Prostate gland (tissue), 2 donors: ENCODE data around the gene BTAF1. TPM values are rescaled to one million over a fixed set of nuclear protein-coding genes. Genes with fewer than 3 reads are reported as not detected.
"Not testable (repeated sequence)": the region's sequence is repeated elsewhere in the genome, so short reads cannot be mapped to it uniquely, and the experiment has no call there.

ENCODE experiments used
- DNase-seq: peaks from one replicate; pipeline ENCODE4 v3.0.0-alpha.2; 2019; ENCODE audit warnings: low spot score
- H3K27ac ChIP-seq, 2 donors: fragments of 200-600 bp; sonication (generic); 2 replicates each; pipeline ENCODE4 v1.5.1; 2017 to 2019
- H3K27me3 ChIP-seq: fragments of 200-600 bp; sonication (generic); replicated peaks from 2 replicates; pipeline ENCODE4 v1.5.1; 2019; ENCODE audit not compliant: insufficient read depth
- H3K36me3 ChIP-seq, 2 donors: fragments of 200-600 bp; sonication (generic); 1 replicate in 1 of 2; 2 replicates in 1 of 2; pipeline versions ENCODE4 v1.5.1 to v1.8.1; 2017 to 2019
- H3K4me1 ChIP-seq: fragments of 200-600 bp; sonication (generic); replicated peaks from 2 replicates; pipeline ENCODE4 v1.5.1; 2019
- H3K4me3 ChIP-seq, 2 donors: fragments of 200-600 bp; sonication (generic); 2 replicates each; pipeline ENCODE4 v1.5.1; 2017 to 2019
- H3K9me3 ChIP-seq: fragments of 200-600 bp; sonication (generic); 2 replicates; pipeline ENCODE4 v1.5.1; 2017
- POLR2A ChIP-seq: fragments of 450-650 bp; IDR thresholded peaks from one replicate; pipeline ENCODE4 v1.6.1; 2016; ENCODE audit warnings: antibody characterized with exemption, mild to moderate bottlenecking
- POLR2AphosphoS5 ChIP-seq: sonication (generic); formaldehyde crosslinking; IDR thresholded peaks from one replicate; pipeline ENCODE4 v1.6.1; 2017; ENCODE audit warnings: antibody characterized with exemption
- WGBS: methylation state at CpG from one replicate; pipeline ENCODE4 v1.1.5; 2018; 5-methylcytosine and 5-hydroxymethylcytosine counted together
- intact Hi-C: fragments of 100-400 bp; cut with DNase I; formaldehyde crosslinking; loops from one replicate; pipeline ENCODE4 v1.14.2; 2022
- total RNA-seq, 2 donors: library from RNA; depleted of rRNA; stranded (reverse); fragments of >200 nt; gene quantifications; one replicate each; pipeline ENCODE4 v1.1.0, GENCODE V29; 2016
- TF ChIP-seq, protein P1 (sequence below), 4 experiments: fragments of 200-600 bp in 2 of 4; fragments of 450-650 bp in 2 of 4; sonication (generic) in 2 of 4; IDR thresholded peaks; 1 replicate in 3 of 4; 2 replicates in 1 of 4; pipeline ENCODE4 v1.5.1; 2016 to 2019; ENCODE audit warnings: antibody characterized with exemption in 4 of 4, mild to moderate bottlenecking in 2 of 4, moderate library complexity in 2 of 4

Gene BTAF1
- total RNA-seq, 2 donors from 2014 or later = 31.2 to 43.2 TPM

DNA sequence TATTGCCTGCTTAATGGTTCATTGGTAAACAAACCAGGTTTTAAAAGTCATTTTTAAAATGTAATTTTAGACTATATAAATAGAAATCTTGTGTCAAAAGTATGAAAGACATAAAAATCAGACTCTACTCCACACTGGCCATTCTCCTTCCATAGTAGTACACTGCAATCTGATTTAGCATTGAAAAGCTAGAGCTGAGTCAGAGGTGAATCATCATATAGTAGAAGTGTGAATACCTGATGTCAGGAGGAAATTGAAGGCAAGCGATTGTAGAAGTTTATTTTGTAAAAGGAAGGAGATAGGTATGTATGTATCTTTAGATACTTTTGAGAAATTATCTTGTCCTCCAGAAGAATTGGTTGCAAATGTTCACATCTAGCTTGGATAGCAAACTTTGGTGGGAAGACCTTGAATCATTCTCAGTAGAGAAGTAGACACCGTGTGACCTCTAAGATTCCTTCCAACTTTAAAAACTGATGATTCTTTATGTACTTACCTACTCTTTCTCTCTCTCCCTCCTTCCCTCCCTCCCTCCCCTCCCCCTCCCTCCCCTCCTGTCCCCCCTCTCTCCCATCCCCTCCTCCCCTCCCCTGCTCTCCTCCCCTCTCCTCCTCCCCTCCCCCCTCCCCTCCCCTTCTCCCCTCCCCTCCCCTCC, 88.1 kb downstream of the BTAF1 start:
- 90% methylated on average over 2 of the region's 2 CpGs for WGBS
- Histone ChIP-seq H3K9me3 (no peaks in the 10 kb centered on the region), H3K4me3 (no peak overlapping the region), H3K4me1 (no peaks in the 10 kb centered on the region), H3K27me3 (no peaks in the 10 kb centered on the region), H3K27ac (no peak overlapping the region), H3K36me3 (no peaks in the 10 kb centered on the region)
- TF ChIP-seq POLR2A (no peak), POLR2AphosphoS5 (no peak)
- TF ChIP-seq, protein P1, sequence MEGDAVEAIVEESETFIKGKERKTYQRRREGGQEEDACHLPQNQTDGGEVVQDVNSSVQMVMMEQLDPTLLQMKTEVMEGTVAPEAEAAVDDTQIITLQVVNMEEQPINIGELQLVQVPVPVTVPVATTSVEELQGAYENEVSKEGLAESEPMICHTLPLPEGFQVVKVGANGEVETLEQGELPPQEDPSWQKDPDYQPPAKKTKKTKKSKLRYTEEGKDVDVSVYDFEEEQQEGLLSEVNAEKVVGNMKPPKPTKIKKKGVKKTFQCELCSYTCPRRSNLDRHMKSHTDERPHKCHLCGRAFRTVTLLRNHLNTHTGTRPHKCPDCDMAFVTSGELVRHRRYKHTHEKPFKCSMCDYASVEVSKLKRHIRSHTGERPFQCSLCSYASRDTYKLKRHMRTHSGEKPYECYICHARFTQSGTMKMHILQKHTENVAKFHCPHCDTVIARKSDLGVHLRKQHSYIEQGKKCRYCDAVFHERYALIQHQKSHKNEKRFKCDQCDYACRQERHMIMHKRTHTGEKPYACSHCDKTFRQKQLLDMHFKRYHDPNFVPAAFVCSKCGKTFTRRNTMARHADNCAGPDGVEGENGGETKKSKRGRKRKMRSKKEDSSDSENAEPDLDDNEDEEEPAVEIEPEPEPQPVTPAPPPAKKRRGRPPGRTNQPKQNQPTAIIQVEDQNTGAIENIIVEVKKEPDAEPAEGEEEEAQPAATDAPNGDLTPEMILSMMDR (IDR thresholded peaks at IDR 0.05) = no peak
- no peak for DNase-seq
- intact Hi-C loops = no loop called here

DNA sequence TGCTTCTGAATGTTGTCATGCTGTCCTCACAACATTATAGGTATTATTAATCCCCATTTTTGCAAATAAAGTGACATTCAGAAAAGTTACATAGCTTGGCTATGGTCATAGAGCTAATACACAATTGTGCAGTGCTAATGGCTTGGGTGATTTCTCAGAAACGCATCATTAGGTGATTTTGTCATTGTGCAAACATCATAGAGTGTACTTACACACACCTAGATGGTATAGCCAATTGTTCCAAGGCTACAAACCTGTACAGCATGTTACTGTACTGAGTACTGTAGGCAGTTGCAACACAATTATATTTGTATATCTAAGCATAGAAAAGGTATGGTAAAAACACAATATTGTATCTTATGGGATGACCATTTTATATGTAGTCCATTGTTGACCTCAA, 91.0 kb downstream of the BTAF1 start:
- 52% methylated on average over 1 of the region's 1 CpG for WGBS

DNA sequence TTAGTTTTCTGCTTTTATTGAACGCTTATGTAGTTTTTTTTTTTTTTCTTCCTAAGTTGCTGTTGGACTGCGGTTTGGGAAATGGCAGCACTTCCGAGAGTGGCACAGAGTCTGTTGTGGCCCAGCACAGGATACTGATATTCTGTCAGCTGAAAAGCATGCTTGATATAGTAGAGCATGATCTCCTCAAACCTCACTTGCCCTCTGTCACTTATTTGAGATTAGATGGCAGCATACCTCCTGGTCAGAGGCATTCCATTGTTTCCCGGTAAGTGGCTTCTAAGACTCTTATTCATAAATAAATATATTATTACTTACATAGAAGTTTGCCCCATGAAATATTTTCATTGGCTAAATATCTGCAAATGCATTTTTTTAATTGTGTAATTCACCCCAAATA, 101.1 kb downstream of the BTAF1 start:
- no peaks in the 10 kb centered on the region for H3K36me3 ChIP-seq
- H3K4me1 ChIP-seq = no peaks in the 10 kb centered on the region
- no peak for DNase-seq
- WGBS = 92% methylated on average over 4 of the region's 4 CpGs
- no peaks in the 10 kb centered on the region for H3K9me3 ChIP-seq
- no peaks in the 10 kb centered on the region for H3K27me3 ChIP-seq
- no peak overlapping the region for H3K4me3 ChIP-seq
- intact Hi-C loops = no loop called here
- TF ChIP-seq, protein P1 (IDR thresholded peaks at IDR 0.05) = no peak
- no peak for TF ChIP-seq POLR2A
- no peak for TF ChIP-seq POLR2AphosphoS5
- no peak overlapping the region for H3K27ac ChIP-seq

More for the DNA sequence above, 91.0 kb downstream of the BTAF1 start:
- no peak overlapping the region for H3K27ac ChIP-seq
- H3K9me3 ChIP-seq = no peaks in the 10 kb centered on the region
- TF ChIP-seq POLR2A = no peak
- TF ChIP-seq, protein P1 (IDR thresholded peaks at IDR 0.05) = no peak
- no peak for TF ChIP-seq POLR2AphosphoS5
- H3K4me3 ChIP-seq = no peak overlapping the region
- intact Hi-C loops = no loop called here
- no peak for DNase-seq
- H3K27me3 ChIP-seq = no peaks in the 10 kb centered on the region
- no peaks in the 10 kb centered on the region for H3K36me3 ChIP-seq
- no peaks in the 10 kb centered on the region for H3K4me1 ChIP-seq

DNA sequence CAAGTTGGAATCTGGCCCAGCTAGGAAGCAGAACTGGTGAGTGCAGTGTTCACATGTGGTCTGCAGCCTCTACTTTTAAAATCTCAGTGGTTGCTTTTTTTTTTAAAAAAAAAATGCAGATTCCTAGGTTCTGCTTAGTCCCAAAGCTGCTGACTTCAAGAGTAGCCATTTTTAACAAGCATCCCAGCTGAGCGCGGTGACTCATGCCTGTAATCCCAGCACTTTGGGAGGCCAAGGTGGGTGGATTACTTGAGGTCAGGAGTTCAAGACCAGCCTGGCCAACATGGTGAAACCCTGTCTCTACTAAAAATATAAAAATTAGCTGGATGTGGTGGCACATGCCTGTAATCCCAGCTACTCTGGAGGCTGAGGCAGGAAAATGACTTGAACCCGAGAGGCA, 101.8 kb downstream of the BTAF1 start:
- H3K27me3 ChIP-seq, H3K36me3 ChIP-seq, DNase-seq, H3K27ac ChIP-seq, intact Hi-C loops, H3K4me3 ChIP-seq, H3K9me3 ChIP-seq, H3K4me1 ChIP-seq: not testable (repeated sequence)
- WGBS = 98% methylated on average over 3 of the region's 3 CpGs

DNA sequence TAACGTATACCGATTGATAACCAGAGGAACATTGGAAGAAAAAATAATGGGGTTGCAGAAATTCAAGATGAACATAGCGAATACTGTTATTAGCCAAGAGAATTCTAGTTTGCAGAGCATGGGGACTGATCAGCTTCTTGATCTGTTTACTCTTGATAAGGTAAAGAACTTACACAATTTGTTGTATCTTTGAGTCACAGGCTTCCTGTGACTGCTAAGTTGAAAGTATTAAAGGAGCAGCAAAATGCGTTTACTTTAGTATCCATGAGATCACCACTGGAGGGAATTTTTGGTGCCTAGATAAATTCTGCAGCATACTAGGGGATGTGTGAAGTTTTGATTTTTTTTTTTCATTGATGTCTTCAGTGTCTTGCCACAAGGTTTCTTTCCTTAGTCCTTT, 103.6 kb downstream of the BTAF1 start:
- WGBS = 89% methylated on average over 4 of the region's 4 CpGs
- intact Hi-C loops = no loop called here
- no peaks in the 10 kb centered on the region for H3K36me3 ChIP-seq

More for the DNA sequence above, 103.6 kb downstream of the BTAF1 start:
- Histone ChIP-seq H3K4me1 (no peaks in the 10 kb centered on the region), H3K27ac (no peak overlapping the region), H3K4me3 (no peak overlapping the region), H3K27me3 (no peaks in the 10 kb centered on the region), H3K9me3 (no peaks in the 10 kb centered on the region)
- no peak for DNase-seq
- TF ChIP-seq POLR2AphosphoS5 (no peak), POLR2A (no peak)
- TF ChIP-seq, protein P1 (IDR thresholded peaks at IDR 0.05) = no peak
